IPS DF 4.7 (cell line): ENCODE data around the gene DYNC1LI2.
"Not testable (repeated sequence)": the region's sequence is repeated elsewhere in the genome, so short reads cannot be mapped to it uniquely, and the experiment has no call there.

Source experiments
- DNase-seq: peaks from one replicate; pipeline ENCODE4 v3.0.0-alpha.2; 2013; ENCODE audit warnings: low spot score; ENCODE audit errors: extremely low read depth

DYNC1LI2 gene

DNA sequence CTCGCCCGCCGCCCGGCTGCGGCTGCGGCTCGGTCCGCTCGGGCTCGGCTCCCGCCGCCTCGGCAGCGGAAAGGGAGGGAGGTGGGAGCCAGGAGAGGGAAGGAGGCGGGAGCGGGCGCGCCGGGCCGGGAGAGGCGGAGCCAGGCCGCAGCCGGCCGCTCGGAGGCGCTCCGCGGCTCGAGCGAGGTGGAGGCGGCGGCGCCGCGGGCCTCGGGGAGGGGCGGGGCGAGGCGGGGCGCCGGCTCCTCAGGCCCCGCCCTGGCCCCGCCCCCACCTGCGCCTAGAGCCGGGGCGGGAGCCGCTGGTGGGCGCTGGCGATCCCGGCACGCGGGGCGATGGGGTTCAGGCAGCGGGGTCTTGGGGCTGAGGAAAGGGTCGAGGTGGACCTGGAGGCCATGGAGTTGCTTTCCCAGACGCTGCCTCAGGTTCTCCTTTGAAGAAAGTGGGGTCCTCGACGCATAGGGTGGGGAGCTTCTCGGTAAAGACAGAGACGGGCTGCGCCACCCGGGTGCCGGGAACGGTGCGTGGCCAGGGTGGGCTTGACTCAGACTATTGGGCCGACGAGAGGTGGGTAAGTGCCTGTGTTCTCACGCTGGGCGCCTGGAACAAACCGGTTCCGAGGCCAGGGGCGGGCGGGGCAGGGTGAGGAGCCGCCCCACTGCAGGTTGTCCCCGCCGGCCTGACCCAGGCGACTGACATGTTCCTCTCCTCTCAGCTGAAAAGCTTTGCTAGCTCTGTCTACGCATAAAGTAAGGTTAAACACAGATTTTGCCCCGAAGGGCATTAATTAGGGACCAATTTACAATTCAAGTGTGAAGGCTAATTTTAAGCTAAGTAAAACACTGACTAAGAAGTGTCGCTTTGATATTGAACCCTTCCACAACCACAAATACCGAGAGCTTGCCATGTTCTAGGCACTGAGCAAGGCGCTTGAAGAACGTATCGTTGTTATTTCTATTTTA lies 54.5 kb downstream of the DYNC1LI2 start, which contains the start of gene CMTM4:
TSS of gene CMTM4 (minus strand) at position 75 of the 962 bp plus-strand sequence. CDS start 218 bp downstream, outside the sequence.
- no peak for DNase-seq

- DNase-seq = no peak
Observed at GRCh38 chr16:66695935-66696668, 55.3 kb downstream of the DYNC1LI2 start.

GRCh38 chr16:66695471-66695934 lies 55.9 kb downstream of the DYNC1LI2 start:
- no peak for DNase-seq

DNA sequence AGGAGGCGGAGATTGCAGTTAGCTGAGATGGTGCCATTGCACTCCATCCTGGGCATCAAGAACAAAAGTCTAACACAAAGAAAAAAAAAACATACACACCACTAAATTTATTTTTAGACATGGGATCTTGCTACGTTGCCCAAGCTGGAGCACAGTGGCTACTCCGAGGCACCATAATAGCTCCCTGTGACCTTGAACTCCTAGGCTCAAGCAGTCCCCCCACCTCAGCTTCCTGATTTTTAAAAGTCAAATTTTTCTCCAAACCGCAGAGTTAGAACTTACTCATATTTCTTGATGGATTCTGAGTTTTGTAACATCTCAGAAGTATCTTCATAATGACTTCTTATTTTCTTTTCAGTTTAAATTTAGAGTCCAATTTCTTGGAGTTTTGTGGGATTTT lies 58.3 kb downstream of the DYNC1LI2 start:
- DNase-seq = no peak

DNA sequence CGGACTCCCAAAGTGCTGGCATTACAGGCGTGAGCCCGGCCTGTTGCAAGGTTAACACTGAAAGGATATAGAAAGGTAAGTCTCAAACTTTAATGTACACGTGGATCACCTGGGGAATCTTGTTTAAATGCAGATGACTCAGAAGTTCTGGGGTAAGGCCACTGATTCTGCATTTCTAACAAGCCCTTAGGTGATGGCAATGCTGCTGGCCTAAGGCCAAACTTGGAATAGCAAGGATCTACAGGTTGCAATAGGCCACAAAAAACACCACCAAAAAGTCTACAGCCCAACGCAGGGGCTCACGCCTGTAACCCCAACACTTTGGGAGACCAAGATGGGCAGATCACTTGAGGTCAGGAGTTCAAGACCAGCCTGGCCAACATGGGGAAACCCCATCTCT lies 59.1 kb downstream of the DYNC1LI2 start:
- no peak for DNase-seq

DNA sequence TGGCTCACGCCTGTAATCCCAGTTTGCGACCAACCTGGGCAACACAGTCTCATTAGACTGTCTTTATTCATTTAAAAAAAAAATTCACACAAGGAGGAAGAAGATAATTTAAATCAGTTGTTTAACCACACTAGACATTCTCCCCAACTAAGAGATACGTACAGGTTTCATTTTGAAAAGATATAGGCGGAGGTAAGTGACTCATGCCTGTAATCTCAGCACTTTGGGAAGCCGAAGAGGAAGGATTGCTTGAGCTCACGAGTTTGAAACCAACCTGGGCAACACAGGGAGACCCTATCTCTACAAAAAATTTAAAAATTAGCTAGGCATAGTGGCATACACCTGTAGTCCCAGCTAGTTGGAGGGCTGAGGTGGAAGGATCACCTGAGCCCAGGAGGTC lies 60.2 kb downstream of the DYNC1LI2 start:
- no peak for DNase-seq

DNA sequence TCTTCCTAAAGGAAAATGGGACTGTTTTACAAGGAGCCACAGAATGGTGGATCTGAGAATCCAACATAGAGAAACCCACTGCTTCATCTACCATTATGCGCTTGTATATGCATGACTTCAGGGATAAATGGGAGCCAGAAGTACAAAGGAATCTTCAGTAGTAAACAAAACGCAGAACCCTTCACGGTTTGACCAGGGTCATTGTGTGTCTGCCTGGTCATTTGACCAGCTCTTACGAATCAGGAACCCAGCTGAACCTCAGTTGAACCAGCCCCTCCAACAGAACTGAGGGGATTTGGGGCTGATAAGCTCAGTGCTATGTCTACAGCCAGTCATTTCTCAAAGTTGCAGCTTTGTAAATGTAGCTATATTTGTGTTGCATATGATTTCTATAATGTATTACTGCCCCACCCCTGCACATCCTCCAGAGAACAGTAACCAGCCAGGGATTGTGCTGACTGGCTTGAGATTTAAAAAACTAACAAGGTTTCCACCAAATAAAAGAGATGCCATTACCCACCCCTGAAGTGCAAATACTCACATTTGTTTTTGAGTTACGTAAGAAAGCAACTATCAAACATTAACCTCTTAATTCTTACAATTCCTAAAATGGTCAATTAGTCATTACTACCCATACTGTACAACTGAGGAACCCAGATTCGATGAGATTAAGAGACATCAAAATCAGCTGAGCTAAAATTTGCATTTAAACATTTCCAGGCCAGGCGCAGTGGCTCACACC lies 61.1 kb downstream of the DYNC1LI2 start:
- DNase-seq = no peak

DNA sequence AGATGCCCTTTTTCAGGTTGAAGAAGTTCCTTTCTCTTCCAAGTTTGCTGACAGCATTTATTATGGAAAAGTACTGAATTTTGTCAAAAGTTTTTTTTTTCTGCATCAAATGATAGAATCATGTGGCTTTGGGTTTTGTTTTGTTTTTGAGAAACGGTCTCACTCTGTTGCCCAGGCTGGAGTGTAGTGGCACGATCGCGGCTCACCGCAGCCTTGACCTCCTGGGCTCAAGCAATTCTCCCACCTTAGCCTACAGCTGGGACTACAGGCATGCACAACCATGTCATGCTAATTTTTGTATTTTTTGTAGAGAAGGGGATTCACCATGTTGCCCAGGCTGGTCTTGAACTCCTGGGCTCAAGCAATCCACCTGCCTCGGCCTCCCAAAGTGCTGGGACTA lies 62.1 kb downstream of the DYNC1LI2 start:
- no peak for DNase-seq

GRCh38 chr16:66687906-66688625 lies 63.3 kb downstream of the DYNC1LI2 start:
- no peak for DNase-seq

DNA sequence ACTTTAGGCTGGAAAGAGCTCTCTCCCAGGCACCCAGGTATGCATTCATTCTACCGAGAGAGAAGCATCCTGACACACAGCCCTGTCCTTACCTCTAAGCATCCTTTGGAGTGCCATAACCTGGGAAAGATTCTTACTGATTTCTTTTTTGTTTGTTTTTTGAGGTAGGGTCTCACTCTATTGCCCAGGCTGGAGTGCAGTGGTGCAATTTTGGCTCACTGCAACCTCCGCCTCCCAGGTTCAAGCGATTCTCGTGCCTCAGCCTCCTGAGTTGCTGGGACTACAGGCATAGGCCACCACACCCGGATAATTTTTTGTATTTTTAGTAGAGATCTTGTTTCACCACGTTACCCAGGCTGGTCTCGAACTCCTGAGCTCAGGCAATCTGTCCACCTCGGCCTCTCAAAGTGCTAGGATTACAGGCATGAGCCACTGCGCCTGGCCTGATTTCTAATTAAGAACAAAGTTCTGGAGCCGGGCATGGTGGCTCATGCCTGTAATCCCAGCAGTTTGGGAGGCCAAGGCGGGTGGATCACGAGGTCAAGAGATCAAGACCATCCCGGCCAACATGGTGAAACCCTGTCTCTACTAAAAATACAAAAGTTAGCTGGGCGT lies 65.8 kb downstream of the DYNC1LI2 start:
- not testable (repeated sequence) for DNase-seq

DNA sequence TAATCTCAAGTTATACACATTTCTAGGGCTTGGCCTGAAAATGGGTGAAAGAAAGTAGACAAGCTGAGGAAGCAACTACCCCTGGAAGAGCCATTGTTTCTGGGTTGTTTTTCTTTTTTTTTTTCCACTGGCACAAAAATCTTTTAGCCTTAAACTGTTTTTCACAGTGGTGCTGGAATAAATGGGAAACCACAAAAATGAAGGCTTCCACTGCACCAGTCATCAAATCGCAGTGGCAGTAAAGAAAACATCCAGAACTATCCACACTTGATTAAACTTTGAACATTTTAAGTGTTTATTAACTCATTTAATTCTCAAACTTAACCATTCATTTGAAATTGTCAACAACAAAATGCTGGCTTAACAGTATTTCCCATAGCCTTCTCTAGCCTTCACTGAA lies 69.1 kb downstream of the DYNC1LI2 start:
- DNase-seq = no peak

GRCh38 chr16:66681676-66682075 lies 69.7 kb downstream of the DYNC1LI2 start:
- DNase-seq = no peak

GRCh38 chr16:66678337-66678736 lies 73.1 kb downstream of the DYNC1LI2 start:
- DNase-seq = no peak

- no peak for DNase-seq
Observed at GRCh38 chr16:66677836-66678235, 73.6 kb downstream of the DYNC1LI2 start.

GRCh38 chr16:66677179-66677578 lies 74.2 kb downstream of the DYNC1LI2 start:
- DNase-seq = no peak

GRCh38 chr16:66676599-66676998 lies 74.8 kb downstream of the DYNC1LI2 start:
- DNase-seq = no peak

- no peak for DNase-seq
Observed at GRCh38 chr16:66673691-66674090, 77.7 kb downstream of the DYNC1LI2 start.
